Subcutaneous adipose tissue (tissue), 4 donors: Measurements from ENCODE around the gene ZBTB20. TPM values are rescaled to one million over a fixed set of nuclear protein-coding genes. Genes with fewer than 3 reads are reported as not detected.

Experiments
- CTCF ChIP-seq: fragments of 450-650 bp; IDR thresholded peaks from one replicate; pipeline ENCODE4 v1.5.1; 2016; ENCODE audit warnings: low read depth, mild to moderate bottlenecking, control low read depth, antibody characterized with exemption, moderate library complexity
- total RNA-seq, 4 donors: library from RNA; depleted of rRNA; stranded (reverse); fragments of >200 nt; gene quantifications; one replicate each; pipeline ENCODE4 v1.1.0, GENCODE V29; 2016

The ZBTB20 gene
- total RNA-seq, 4 donors from 2014 or later, result 60.3 to 93.4 (median 69.1) TPM

DNA sequence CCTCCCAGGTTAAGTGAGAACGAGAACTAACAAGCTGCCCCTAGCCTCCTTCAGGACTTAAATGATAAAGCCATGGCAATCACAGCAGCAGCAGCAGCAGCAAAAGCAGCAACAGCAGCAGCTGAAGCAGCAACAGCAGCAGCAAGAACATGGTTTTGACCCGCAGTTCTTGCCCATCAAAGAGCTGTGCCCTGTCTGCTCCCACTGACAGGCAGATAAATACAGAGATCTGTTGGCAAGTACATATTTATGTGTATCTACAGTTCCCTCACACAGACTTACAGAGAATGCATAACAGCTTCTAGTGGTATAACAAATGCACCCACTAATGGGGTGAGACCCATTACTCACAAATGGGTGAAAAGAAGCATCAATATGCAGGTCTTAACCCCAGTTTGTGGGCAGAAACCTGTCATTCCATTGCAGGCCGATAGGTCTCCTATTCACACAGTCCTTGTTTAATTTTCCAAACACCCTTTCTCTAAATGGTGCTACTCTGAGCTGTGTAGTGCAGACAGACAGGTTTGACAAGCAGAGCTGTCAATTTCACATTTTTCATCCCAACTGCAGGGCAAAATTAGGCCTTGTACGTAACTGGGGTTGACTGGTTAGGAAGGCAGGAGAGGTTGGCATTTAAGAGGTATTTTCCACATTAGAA is 537.0 kb downstream of the ZBTB20 start:
- TF ChIP-seq CTCF, result no peak

DNA sequence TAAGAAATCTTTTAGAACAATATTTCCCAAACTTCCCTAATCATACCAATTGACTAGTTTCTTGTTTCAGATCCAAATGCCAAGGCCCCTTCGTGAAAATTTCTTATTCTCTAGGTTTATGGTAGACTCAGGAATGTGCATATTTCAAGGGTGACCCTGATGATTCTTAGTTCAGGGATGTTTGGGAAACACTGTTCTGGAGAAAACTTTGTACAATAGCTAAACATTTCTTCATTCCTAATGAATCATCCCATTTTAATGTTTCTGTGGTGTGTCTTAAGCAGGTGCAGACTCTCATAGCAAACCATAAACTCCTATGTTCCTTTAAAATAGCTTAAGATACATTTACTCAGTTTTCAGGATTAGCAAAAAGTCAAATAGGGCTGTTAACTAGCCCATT is 538.8 kb downstream of the ZBTB20 start:
- no peak for TF ChIP-seq CTCF

- TF ChIP-seq CTCF, result no peak
Observed at GRCh38 chr3:114606336-114606735, 540.8 kb downstream of the ZBTB20 start.

GRCh38 chr3:114600571-114600970 is 546.5 kb downstream of the ZBTB20 start:
- TF ChIP-seq CTCF, result no peak

DNA sequence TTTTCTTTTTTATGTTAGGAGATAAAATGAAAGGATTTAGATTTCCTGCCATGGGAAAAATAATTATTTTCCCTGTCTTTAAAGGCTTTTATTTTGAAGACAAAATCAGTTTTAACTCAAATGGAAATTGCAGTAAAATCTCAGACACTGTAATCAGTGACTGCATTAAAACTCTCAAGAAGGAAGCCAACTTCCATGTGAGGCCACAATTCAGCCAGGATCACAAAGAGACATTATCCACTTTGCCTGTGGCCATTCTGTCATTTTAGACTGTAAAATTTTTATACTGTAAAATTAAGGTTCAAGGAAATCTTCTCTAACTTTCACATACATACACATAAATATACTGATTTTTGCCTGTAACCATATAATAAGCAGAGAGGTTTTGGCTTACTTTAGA is 549.2 kb downstream of the ZBTB20 start:
- TF ChIP-seq CTCF, result no peak

DNA sequence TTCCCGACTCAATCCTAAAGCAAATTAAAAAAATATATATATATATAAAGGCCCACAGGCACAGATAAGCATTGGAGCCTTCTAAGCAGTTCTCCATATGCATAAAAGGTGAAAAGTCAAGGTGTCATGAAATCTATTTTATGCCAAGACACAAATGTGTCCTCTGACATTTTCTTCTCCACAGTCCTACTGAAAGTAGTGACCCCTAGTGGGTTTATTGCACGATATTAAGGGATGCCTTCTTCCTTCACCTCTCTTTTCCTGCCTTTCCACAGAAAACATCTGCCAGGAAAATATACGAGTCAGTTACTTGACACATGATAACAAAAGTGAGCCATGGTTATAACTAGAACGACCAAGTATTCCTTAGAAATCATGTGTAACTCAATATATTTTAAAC is 550.1 kb downstream of the ZBTB20 start:
- no peak for TF ChIP-seq CTCF

DNA sequence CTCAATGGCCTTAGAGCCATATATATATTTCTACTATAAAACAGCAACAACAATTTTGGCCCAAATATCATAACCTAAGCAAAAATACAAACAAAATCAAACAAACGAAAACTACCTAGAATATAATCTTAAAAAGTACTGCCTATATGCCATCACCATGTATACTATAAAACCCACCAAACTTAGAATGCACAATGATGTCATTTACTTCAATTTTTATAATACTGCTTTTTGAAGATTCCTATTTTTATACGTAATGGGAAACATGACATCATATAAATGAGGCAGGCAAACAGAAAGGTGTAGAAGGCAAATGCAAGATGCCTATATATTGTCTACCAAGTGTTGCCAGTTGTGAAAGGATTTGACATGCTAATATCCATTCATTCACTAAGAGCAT is 550.9 kb downstream of the ZBTB20 start:
- no peak for TF ChIP-seq CTCF
